K562 (cell line): ENCODE data around the gene CCDC13. TPM values are rescaled to one million over a fixed set of nuclear protein-coding genes. Genes with fewer than 3 reads are reported as not detected.

Source experiments
- ATAC-seq: fragments of 200-7000 bp; cut with Tn5 transposase; 3 replicates; pipeline ENCODE4 v1.9.1; 2020; ENCODE audit warnings: moderate library complexity
- BruUV-seq: library from RNA; stranded (reverse); fragments of 400-500 nt; replicated peaks from 2 replicates; lab custom pipeline; 2021; lab: Mats Ljungman, UMichigan
- CTCF ChIA-PET: fragments of 300-600 bp; formaldehyde crosslinking; extraction: SDS; loops from one replicate; lab custom pipeline; 2021; ENCODE audit warnings: low intra/inter-chr PET ratio; lab: Yijun Ruan, JAX
- POLR2A ChIA-PET: fragments of 300-600, 350-650 bp; sonication (Branson Sonifier 250); formaldehyde crosslinking; extraction: SDS; loops from one replicate; lab custom pipeline; 2021; ENCODE audit warnings: antibody characterized with exemption, inconsistent platforms; lab: Yijun Ruan, JAX
- DNase-seq, 4 experiments: peaks; one replicate each; pipeline versions ENCODE4 v3.0.0 to v3.0.0-alpha.2; 2011 to 2018; ENCODE audit warnings: low spot score in 3 of 4, mixed read lengths in 3 of 4; ENCODE audit errors: extremely low read depth in 1 of 4
- FAIRE-seq: peaks from 2 replicates; lab custom pipeline; 2011; peaks lifted over from hg19 to GRCh38; lab: Jason Lieb, UNC
- H2AFZ ChIP-seq: 2 replicates; pipeline ENCODE4 v1.6.0; 2011; ENCODE audit warnings: low read depth, low read length, control low read depth, inconsistent platforms
- H3K27ac ChIP-seq: fragments of 200-600 bp; 3 replicates; pipeline ENCODE4 v1.8.0; 2011; ENCODE audit warnings: low read depth, mild to moderate bottlenecking, control low read depth, inconsistent platforms, low read length, moderate library complexity, mixed read lengths; ENCODE audit errors: extremely low read depth
- H3K27me3 ChIP-seq, 2 experiments: fragments of 300-600 bp in 1 of 2; 2 replicates in 1 of 2; 3 replicates in 1 of 2; pipeline versions ENCODE4 v1.6.0 to v1.8.0; 2011; ENCODE audit warnings: inconsistent platforms in 2 of 2, low read length in 2 of 2, mild to moderate bottlenecking in 1 of 2, mixed read lengths in 1 of 2, moderate library complexity in 1 of 2; ENCODE audit not compliant: control insufficient read depth in 2 of 2, insufficient read depth in 2 of 2
- H3K36me3 ChIP-seq: fragments of 300-600 bp; 3 replicates; pipeline ENCODE4 v1.8.0; 2011; ENCODE audit warnings: mild to moderate bottlenecking, low read length, inconsistent platforms; ENCODE audit not compliant: control insufficient read depth, insufficient read depth
- H3K4me1 ChIP-seq, 2 experiments: fragments of 200-600 bp in 1 of 2; replicated peaks in 1 of 2; 2 replicates in 1 of 2; 3 replicates in 1 of 2; pipeline versions ENCODE4 v1.5.1 to v1.8.0; 2011; ENCODE audit warnings: inconsistent platforms in 2 of 2, low read length in 2 of 2, mild to moderate bottlenecking in 1 of 2, mixed read lengths in 1 of 2, moderate library complexity in 1 of 2; ENCODE audit not compliant: control insufficient read depth in 2 of 2, insufficient read depth in 2 of 2
- H3K4me2 ChIP-seq: 2 replicates; pipeline ENCODE4 v1.6.1; 2011; ENCODE audit warnings: low read length, control low read depth, inconsistent platforms, mixed read lengths; ENCODE audit not compliant: insufficient read depth
- H3K4me3 ChIP-seq: fragments of 200-600 bp; sonication (generic), shearing (Covaris generic); 2 replicates; pipeline ENCODE4 v1.5.1; 2016; ENCODE audit warnings: control low read depth, inconsistent platforms
- H3K79me2 ChIP-seq: fragments of 200-600 bp; 3 replicates; pipeline ENCODE4 v1.8.0; 2011; ENCODE audit warnings: low read length, inconsistent platforms; ENCODE audit not compliant: control insufficient read depth, insufficient read depth
- H3K9ac ChIP-seq, 2 experiments: 2 replicates each; pipeline versions ENCODE4 v1.6.0 to v1.6.1; 2011; ENCODE audit warnings: low read depth in 2 of 2, low read length in 2 of 2, control low read depth in 1 of 2, inconsistent platforms in 1 of 2, mild to moderate bottlenecking in 1 of 2, mixed read lengths in 1 of 2; ENCODE audit not compliant: insufficient read depth in 1 of 2
- H3K9me1 ChIP-seq: one replicate; pipeline ENCODE4 v1.6.0; 2011; ENCODE audit warnings: inconsistent platforms, mild to moderate bottlenecking, low read length, moderate library complexity; ENCODE audit not compliant: control insufficient read depth, insufficient read depth
- H3K9me3 ChIP-seq: replicated peaks from 2 replicates; pipeline ENCODE4 v1.5.1; 2011; ENCODE audit warnings: low read depth, low read length, inconsistent platforms; ENCODE audit not compliant: control insufficient read depth, insufficient read depth
- H4K20me1 ChIP-seq: replicated peaks from 2 replicates; pipeline ENCODE4 v1.6.1; 2011; ENCODE audit warnings: low read length, inconsistent platforms, mixed read lengths; ENCODE audit not compliant: control insufficient read depth, insufficient read depth
- CREBBP ChIP-seq: IDR thresholded peaks from one replicate; pipeline ENCODE4 v1.6.1; 2012; ENCODE audit warnings: low read depth, mild to moderate bottlenecking, control low read depth, inconsistent platforms, low read length
- GABPB2 ChIP-seq: fragments of 250-450 bp; sonication (Bioruptor Pico); conservative IDR thresholded peaks from 2 replicates; pipeline ENCODE4 v1.5.1; 2021; ENCODE audit warnings: mild to moderate bottlenecking
- GATAD2A ChIP-seq: fragments of 450-650 bp; IDR thresholded peaks from 2 replicates; pipeline ENCODE4 v1.6.1; 2017
- MCM3 ChIP-seq: fragments of 450-650 bp; IDR thresholded peaks from 2 replicates; pipeline ENCODE4 v1.6.1; 2016
- NUFIP1 ChIP-seq: fragments of 450-650 bp; IDR thresholded peaks from 2 replicates; pipeline ENCODE4 v1.6.1; 2018; ENCODE audit not compliant: partially characterized antibody
- POLR2B ChIP-seq: fragments of 450-650 bp; IDR thresholded peaks from 2 replicates; pipeline ENCODE4 v1.6.1; 2018; ENCODE audit warnings: low read depth; ENCODE audit not compliant: partially characterized antibody
- RAD51 ChIP-seq: fragments of 450-650 bp; IDR thresholded peaks from 2 replicates; pipeline ENCODE4 v1.7.1; 2016; ENCODE audit warnings: low read depth, mild to moderate bottlenecking, borderline replicate concordance
- RBM25 ChIP-seq: fragments of 200-400 bp; formaldehyde crosslinking; IDR thresholded peaks from 2 replicates; pipeline ENCODE4 v1.6.1; 2018; ENCODE audit warnings: low read length, low read depth, moderate library complexity; ENCODE audit not compliant: severe bottlenecking
- U2AF2 ChIP-seq: fragments of 200-400 bp; formaldehyde crosslinking; optimal IDR thresholded peaks from 2 replicates; pipeline ENCODE3; 2017; ENCODE audit warnings: low read depth, mild to moderate bottlenecking, low read length
- ZNF121 ChIP-seq: sonication (generic); formaldehyde crosslinking; conservative IDR thresholded peaks from 2 replicates; pipeline ENCODE4 v1.8.0; 2022; ENCODE audit warnings: missing genetic modification reagents
- ZNF384 ChIP-seq: IDR thresholded peaks from 2 replicates; pipeline ENCODE4 v1.6.1; 2012; ENCODE audit warnings: low read depth, low read length, improper control_type of control experiment
- ZNF551 ChIP-seq: fragments of 250-450 bp; sonication (Bioruptor Pico); IDR thresholded peaks from 2 replicates; pipeline ENCODE4 v1.5.0; 2021; ENCODE audit warnings: mild to moderate bottlenecking, moderate library complexity
- WGBS: fragments of 100-300 bp; shearing (Covaris generic); methylation state at CpG from one replicate; pipeline ENCODE4 v1.1.6; 2016; ENCODE audit warnings: low coverage, mixed read lengths; ENCODE audit not compliant: insufficient coverage; ENCODE audit errors: missing lambda C conversion rate; 5-methylcytosine and 5-hydroxymethylcytosine counted together
- in situ Hi-C: fragments of 300-500 bp; cut with MboI; formaldehyde crosslinking; loops from 4 replicates; pipeline ENCODE4 v1.15.0; 2018; ENCODE audit warnings: inconsistent platforms, mixed read lengths
- intact Hi-C: fragments of 100-400 bp; cut with micrococcal nuclease; formaldehyde crosslinking; loops from 2 replicates; pipeline ENCODE4 v1.14.2; 2022
- polyA plus RNA-seq, 8 experiments: library from polyadenylated mRNA; depleted of rRNA in 4 of 8; stranded (reverse) in 5 of 8; unstranded in 3 of 8; fragments of >200 nt; fragmentation: Nextera tagmentation in 2 of 8; fragmentation: Illumina TruSeq in 1 of 8; extraction: Ambion mirVana in 2 of 8; extraction: Trizol in 1 of 8; gene quantifications; 2 replicates each; pipeline versions ENCODE4 v1.2.1 to v1.2.3, GENCODE V29; 2011 to 2014; ENCODE audit warnings: inconsistent platforms in 1 of 8, missing spikeins in 1 of 8
- total RNA-seq, 7 experiments: library from RNA; depleted of rRNA in 6 of 7; stranded (reverse); fragments of >200 nt in 6 of 7; fragmentation: Illumina TruSeq in 2 of 7; extraction: Trizol in 2 of 7; gene quantifications; 2 replicates each; pipeline versions ENCODE4 v1.2.1 to v1.2.3, GENCODE V29; 2011 to 2021; ENCODE audit warnings: low replicate concordance in 1 of 7
- TF ChIP-seq, protein P1 (sequence below): fragments of 450-650 bp; conservative IDR thresholded peaks from 2 replicates; pipeline ENCODE4 v1.6.1; 2016; ENCODE audit warnings: missing genetic modification characterization, low read depth, mild to moderate bottlenecking, control low read depth, missing compliant biosample characterization
- TF ChIP-seq, protein P2 (sequence below), 2 experiments: IDR thresholded peaks; 2 replicates each; pipeline ENCODE4 v1.6.1; 2011; ENCODE audit warnings: borderline replicate concordance in 1 of 2, control low read depth in 1 of 2, low read depth in 1 of 2, low read length in 1 of 2, mild to moderate bottlenecking in 1 of 2, mixed read lengths in 1 of 2, moderate library complexity in 1 of 2; ENCODE audit not compliant: insufficient read depth in 1 of 2, insufficient read length in 1 of 2, poor library complexity in 1 of 2, severe bottlenecking in 1 of 2; ENCODE audit errors: extremely low read depth in 1 of 2

The CCDC13 gene
- total and polyA plus RNA-seq, 9 of the 15 experiments (the other 6 are each of a cell fraction or from before 2014, with no cell fraction given) = 0.20 to 0.70 (median 0.48) TPM; not detected in 2

DNA sequence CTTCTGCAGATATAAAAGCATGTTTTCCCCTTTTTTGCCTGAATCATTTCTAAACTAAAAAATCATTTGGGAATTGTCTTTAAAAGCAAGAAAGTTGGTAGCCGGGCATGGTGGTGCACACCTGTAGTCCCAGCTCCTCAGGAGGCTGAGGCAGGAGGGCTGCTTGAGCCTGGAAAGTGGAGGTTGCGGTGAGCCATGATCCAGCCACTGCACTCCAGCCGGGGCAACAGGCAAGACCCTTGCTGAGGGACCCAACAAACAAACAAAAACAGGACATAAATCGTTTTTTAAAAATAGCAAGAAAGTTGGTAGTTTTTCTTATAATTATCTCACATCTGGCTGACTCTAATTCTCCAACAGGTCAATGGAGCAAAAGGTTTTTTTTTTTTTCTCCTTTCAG lies 28.7 kb upstream of the CCDC13 start:
- no TSS peak for BruUV-seq
- Histone ChIP-seq H3K36me3 (peaks cover 27% of the 10 kb centered on the region; the same call in 2 of the 3 replicates), H3K27ac (no peak overlapping the region; the same call in 2 of the 3 replicates), H2AFZ (no peak overlapping the region), H3K9ac (peak overlapping the region; percentile 81 to 90; a peak in 3 of 4 replicates), H3K4me2 (no peak overlapping the region), H3K4me1 (peaks cover 20 to 26% of the 10 kb centered on the region in 2 experiments; a peak in 4 of 5 replicates), H3K27me3 (no peaks in the 10 kb centered on the region), H4K20me1 (no peaks in the 10 kb centered on the region), H3K9me1 (no peaks in the 10 kb centered on the region), H3K79me2 (peaks cover 53% of the 10 kb centered on the region), H3K9me3 (no peaks in the 10 kb centered on the region), H3K4me3 (no peak overlapping the region)
- no peak for FAIRE-seq
- in situ Hi-C loops = no loop called here
- WGBS = 60% methylated on average over 4 of the region's 4 CpGs
- intact Hi-C loops = no loop called here
- CTCF ChIA-PET = no interaction called here
- ATAC-seq = no peak
- TF ChIP-seq CREBBP = no peak
- no peak for TF ChIP-seq GATAD2A
- TF ChIP-seq MCM3 = no peak
- TF ChIP-seq, protein P1, sequence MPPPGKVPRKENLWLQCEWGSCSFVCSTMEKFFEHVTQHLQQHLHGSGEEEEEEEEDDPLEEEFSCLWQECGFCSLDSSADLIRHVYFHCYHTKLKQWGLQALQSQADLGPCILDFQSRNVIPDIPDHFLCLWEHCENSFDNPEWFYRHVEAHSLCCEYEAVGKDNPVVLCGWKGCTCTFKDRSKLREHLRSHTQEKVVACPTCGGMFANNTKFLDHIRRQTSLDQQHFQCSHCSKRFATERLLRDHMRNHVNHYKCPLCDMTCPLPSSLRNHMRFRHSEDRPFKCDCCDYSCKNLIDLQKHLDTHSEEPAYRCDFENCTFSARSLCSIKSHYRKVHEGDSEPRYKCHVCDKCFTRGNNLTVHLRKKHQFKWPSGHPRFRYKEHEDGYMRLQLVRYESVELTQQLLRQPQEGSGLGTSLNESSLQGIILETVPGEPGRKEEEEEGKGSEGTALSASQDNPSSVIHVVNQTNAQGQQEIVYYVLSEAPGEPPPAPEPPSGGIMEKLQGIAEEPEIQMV (tag) = no peak
- TF ChIP-seq GABPB2 (CRISPR knock-in tag) = no peak
- TF ChIP-seq RBM25 = peak; percentile 19
- no peak for TF ChIP-seq RAD51
- TF ChIP-seq ZNF551 (CRISPR knock-in tag) = no peak
- no peak for TF ChIP-seq POLR2B
- no peak for TF ChIP-seq NUFIP1
- TF ChIP-seq ZNF384 = 0 out of 2 replicates have a peak, but pooled peaks have one; percentile 68
- TF ChIP-seq, protein P2, sequence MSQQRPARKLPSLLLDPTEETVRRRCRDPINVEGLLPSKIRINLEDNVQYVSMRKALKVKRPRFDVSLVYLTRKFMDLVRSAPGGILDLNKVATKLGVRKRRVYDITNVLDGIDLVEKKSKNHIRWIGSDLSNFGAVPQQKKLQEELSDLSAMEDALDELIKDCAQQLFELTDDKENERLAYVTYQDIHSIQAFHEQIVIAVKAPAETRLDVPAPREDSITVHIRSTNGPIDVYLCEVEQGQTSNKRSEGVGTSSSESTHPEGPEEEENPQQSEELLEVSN (IDR thresholded peaks at IDR 0.05; ENCODE audit: borderline replicate concordance in 1 of 2, extremely low read depth in 1 of 2, insufficient read depth in 1 of 2, insufficient read length in 1 of 2, low read depth in 1 of 2, low read length in 1 of 2, poor library complexity in 1 of 2, severe bottlenecking in 1 of 2) = no peak
- TF ChIP-seq ZNF121 (CRISPR knock-in tag) = peak; percentile 70
- TF ChIP-seq U2AF2 = no peak
- no peak for DNase-seq
- POLR2A ChIA-PET = no interaction called here
